ENCODE results near the gene RAB40A.
A peak's percentile ranks its signal among the peaks of the same experiment; 100 is the strongest.

RAB40A gene

DNA sequence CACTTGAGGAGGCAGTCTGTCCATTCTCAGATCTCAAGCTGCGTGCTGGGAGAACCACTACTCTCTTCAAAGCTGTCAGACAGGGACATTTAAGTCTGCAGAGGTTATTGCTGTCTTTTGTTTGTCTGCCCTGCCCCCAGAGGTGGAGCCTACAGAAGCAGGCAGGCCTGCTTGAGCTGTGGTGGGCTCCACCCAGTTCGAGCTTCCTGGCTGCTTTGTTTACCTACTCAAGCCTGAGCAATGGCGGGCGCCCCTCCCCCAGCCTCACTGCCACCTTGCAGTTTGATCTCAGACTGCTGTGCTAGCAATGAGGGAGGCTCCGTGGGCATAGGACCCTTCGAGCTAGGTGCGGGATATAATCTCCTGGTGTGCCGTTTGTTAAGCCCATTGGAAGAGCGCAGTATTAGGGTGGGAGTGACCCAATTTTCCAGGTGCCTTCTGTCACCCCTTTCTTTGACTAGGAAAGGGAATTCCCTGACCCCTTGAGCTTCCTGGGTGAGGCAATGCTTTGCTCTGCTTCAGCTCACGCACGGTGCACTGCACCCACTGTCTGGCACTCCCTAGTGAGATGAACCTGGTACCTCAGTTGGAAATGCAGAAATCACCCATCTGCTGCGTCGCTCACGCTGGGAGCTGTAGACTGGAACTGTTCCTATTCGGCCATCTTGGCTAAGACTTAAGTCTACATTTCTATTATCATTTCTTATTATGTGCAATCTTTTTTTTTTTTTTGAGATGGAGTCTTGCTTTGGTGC, 59.1 kb downstream of the RAB40A start:
- DNase-seq: peak; percentile 2 to 11

DNA sequence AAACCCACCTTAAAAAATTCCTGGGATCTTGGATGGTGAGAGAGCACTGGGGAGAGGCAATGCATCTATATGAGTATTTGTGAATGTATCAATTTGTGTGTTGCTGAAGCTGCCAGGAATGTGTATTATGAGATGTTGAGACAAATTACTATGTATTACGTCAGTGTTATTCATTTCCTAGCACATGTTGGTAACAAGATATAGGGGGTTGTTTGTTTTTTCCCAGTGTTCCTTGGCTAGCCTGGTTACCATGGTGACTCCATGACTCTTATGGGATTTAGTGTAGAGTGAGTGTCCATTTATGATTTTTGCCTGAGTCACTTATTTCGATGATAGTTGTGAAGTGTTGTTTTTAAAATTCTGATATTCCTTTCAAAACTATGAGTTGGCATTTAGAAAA, 65.6 kb downstream of the RAB40A start:
- DNase-seq: no peak

Measured in activated CD4-positive, alpha-beta T cell treated with anti-CD3 and anti-CD28 coated beads, Interleukin-2, amount 50 U/mL, for 48 hours (primary cell).